NCI-H128 (cell line): ENCODE data around the gene TUBGCP6.

ENCODE experiments used
- DNase-seq: peaks from one replicate; lab custom pipeline; 2025; ENCODE audit not compliant: unreplicated experiment; lab: John Stamatoyannopoulos, UW

The TUBGCP6 gene

DNA sequence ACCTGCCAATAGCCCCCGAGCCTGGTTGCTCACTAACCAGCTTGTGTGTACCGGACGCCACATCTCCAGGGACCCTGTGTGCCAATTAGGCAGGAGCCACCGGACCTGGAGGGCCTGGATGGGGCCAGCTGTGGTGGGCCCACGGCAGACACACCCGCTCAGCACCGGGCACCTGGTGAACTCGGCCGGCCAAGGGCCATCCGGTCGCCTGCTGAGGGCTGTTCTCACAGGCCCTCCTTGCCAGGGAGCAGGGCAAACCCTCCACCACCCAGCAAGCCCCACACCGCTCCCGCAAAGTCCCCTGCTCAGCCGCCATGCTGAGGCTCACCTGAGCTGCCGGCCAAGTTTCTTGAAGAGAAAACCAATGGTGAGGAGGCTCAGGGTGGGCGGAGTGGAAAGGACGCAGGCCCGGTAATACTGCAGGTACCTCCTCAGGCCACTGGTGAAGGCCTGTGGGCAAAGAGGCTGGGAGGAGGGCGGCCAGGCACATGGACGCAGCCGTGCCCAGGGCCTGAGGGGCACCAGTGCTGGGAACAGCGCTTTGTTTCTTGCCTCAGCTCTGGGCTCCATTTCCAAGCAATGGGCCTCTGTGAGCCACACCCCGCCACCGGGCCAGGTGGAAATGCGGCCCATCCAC is 17.1 kb downstream of the TUBGCP6 start:
- DNase-seq = no peak

DNA sequence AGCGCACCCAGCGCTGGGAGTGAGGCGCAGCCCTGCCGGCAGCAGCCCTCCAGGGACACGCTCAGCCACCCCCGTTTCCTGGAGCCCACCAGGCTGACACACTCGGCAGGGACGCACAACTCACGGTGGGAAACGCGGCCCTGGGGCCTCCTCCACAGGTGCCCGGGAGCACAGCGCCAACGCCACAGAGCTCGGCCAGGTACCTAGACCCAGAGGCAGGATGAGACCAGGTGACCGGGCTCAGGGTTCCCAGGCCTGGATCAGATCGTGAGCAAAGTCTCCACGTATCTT is 18.0 kb downstream of the TUBGCP6 start:
- DNase-seq = no peak

GRCh38 chr22:50226063-50226874 is 18.6 kb downstream of the TUBGCP6 start:
- DNase-seq = no peak

- no peak for DNase-seq
These were observed 19.4 kb downstream of the TUBGCP6 start for GRCh38 chr22:50225200-50225969.

GRCh38 chr22:50224071-50224470 is 20.8 kb downstream of the TUBGCP6 start:
- no peak for DNase-seq

DNA sequence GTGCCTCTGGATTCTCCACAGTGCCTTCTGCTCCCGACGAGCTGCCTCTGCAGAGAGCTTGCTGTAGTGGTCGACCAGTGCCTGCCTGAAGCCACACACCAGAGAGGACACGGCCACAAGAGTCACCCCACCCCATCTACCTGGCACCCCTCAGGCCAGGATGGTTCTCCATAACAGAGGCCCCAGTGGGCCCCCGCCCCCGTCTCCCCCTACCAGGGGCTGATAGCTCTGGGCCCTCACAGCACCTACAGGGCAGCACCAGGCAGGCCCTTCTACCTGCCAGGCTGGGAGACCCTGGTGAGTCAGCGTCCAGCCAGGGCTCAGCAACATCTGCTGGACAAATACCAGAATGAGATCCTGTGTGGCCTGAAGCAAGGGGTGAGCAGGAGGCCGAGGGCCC is 22.3 kb downstream of the TUBGCP6 start:
- no peak for DNase-seq

- DNase-seq = no peak
These were observed 23.2 kb downstream of the TUBGCP6 start for GRCh38 chr22:50221410-50222300.

GRCh38 chr22:50220603-50221409 is 24.0 kb downstream of the TUBGCP6 start:
- no peak for DNase-seq

DNA sequence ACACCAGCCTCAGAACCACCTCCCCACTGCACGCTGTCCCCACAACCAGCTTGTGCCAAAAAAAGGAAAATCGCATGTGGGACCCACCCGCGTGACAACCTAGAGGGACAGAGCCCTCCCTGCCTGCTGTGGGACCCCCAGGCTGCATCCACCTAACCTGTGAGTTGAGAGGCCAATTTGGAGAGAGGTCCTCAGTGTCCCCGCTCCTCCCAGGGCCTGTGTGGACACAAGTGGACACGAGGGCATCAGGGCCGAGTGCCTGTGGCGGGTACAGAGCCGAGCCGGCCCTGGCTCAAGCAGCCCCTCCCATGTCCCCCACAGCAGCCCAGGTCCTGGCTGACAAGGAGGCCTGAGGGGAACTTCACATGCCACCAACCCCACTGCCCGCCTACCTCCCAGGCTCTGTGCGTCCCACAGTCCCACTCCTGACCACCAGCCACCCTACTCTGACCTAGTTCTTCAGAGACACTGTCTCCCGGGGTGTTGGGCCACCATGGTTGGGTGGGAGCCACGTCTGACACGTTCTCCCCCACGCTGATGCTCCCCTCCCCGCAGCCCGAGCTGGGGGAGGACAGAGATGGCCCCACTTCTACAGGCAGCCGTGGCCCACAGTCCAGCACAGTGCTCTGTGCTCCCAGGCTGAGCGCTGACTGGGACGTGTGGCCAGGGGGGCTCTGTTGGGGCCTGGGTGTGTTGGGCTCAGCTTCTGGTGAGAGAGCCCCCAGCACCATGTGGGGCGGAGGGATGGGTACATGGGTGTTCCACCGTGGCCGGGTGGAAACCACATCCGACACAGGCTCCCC is 24.8 kb downstream of the TUBGCP6 start:
- no peak for DNase-seq

DNA sequence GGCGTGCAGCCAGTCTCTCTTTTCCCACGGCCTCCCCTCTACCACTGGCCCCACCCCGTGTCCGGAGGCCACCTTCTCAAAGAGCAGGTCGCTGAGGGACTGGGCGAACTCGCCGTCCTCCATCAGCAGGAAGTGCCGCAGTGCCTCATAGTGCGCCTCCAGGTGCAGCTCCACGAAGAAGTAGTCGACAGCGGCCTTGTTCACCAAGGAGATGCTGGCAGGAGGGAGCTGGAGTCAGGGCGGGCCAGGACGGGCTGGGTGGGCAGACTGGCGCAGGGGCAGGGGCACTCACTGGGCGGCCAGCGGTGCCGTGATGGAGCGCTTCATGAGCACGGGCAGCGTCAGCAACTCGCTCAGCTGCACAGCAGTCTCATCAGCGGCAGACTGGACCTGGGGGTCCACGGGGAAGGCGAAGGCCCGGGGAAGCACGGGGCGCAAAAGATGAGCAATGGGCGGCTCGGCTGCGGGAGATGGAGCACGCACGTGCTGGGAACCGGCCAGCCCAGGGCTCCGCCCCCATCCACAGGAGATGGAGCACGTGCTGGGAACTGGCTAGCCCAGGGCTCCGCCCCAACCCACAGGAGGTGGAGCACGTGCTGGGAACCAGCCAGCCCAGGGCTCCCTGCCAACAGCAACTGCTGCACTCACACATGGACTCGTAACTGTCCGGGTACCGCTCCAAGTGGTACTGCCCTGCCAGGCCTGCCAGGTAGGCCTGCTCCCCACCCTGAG is 25.7 kb downstream of the TUBGCP6 start:
- no peak for DNase-seq

DNA sequence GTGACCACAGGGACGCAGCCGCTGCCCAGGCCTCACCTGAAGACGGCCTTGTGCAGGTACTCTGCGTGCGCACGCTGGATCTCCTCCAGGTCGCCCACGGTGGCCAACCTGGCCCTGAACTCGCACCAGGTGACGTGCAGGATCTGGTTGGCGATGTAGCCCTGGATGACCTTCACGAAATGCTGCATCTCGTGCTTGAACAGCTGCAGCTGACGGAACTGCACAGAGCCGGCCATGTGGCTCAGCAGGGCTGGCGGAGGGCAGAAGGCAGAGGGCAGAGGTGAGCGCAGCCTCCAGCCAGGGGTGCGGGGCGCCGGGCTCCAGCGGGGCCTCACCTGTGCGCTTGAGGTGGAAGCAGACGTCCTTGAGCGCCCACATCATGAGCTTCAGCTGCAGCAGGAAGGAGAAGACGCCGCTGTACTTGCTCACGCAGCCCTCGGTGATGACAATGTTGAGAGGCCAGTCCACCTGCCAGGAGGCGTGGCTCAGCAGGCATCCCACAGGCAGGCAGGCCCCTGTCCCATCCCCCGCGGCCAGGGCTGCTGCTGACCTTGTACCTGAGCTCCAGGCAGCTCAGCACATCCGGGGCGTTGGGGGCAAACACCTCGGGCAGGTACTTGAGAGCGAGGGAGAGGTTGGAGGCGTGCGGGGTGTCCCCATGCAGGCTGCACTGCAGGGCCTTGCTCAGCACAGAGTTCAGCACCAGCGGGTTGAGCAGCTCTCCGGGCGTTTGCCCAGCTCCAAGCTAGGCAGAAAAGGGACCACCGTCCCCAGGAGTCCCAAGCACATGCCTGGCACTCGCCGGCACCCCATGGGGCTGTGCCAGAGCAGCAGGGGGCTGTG is 26.4 kb downstream of the TUBGCP6 start:
- no peak for DNase-seq

- DNase-seq = no peak
These were observed 27.2 kb downstream of the TUBGCP6 start for GRCh38 chr22:50217543-50218152.

DNA sequence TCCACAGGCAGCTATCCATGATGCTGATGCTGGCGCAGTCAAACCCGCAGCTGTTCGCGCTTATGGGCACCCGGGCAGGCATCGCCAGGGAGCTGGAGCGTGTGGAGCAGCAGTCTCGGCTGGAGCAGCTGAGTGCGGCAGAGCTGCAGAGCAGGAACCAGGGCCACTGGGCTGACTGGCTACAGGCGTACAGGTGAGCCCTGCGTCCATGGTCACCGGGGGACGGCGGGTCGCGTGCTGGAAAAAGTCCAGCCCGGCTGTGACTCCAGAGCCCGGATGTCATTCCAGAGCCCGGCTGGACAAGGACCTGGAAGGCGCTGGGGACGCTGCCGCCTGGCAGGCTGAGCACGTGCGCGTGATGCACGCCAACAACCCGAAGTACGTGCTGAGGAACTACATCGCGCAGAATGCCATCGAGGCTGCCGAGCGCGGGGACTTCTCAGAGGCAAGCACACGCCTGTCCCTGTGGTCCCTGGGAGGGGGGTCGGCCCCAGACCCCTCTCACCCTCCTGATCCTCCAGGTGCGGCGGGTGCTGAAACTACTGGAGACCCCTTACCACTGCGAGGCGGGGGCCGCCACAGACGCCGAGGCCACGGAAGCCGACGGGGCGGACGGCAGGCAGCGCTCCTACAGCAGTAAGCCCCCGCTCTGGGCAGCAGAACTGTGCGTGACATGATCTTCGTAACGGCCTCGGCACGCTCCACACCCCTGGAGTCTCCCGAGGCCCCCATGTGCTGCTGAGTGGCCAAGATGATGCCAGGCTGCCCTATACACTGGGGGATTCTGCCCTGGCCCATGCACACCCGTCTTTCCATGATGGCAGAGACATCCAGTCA is 27.9 kb downstream of the TUBGCP6 start:
- no peak for DNase-seq

DNA sequence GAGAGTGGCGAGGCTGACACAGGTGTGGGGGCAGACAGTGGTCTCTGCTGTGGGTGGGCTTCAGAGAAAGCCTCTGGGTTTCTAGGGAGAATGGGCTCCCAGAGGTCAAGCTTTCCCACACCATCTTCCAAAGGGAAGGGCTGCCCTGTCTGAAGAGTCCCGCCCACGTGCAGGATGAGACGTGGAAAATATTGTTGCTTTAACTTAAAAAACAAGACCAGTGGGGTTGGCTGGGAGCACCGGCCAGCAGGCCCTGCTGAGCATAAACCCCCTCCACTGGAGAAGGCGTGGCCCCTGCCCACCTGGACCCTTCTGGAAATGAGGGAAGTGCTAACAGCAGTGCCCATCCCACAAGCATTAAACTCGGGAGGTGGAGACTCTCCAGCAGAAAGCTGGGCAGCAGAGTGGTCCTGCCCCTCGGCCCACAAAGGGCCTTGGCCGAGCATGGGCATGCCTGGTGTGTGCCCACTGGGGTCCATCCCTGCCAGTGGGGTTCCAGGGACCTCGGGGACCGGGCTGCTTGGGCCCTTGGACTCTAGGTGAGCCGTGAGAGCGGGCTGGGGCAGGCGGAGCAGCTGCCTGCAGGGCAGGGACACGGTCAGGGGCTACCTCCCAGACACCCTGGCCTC is 28.7 kb downstream of the TUBGCP6 start:
- no peak for DNase-seq

DNA sequence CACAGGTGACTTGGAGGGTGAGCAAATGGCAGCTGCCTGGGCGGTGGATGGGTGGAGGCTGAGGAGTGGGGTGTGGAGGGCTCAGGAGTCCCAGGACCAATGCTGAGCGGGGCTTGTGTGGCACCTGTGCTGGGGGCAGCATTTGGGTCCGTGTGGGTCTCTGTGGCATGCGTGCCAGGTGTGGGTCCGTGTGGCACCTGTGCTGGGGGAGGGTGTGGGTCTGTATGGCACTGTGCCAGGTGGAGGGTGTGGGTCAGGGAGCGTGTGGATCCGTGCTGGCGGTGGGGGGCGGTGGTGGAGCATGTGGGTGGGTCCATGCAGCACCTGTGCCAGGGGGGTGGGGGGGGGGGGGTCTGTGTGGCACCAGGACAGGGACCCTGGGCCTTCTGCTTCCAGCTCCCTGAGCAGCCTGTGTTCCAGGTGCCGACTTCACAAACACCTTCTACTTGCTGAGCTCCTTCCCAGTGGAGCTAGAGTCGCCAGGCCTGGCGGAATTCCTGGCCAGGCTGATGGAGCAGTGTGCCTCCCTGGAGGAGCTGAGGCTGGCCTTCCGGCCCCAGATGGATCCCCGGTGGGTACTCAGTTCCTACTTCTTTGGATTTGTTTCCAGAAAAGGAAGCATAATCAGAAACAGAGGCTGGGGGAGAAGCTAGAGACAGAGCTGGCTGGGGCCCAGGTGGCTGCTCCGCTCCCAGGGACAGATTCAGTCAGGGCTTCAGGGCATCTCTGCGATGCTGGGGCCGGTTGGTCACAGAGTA is 29.3 kb downstream of the TUBGCP6 start:
- DNase-seq = no peak
